ENCODE measurements around the gene HMGB4.

DNA sequence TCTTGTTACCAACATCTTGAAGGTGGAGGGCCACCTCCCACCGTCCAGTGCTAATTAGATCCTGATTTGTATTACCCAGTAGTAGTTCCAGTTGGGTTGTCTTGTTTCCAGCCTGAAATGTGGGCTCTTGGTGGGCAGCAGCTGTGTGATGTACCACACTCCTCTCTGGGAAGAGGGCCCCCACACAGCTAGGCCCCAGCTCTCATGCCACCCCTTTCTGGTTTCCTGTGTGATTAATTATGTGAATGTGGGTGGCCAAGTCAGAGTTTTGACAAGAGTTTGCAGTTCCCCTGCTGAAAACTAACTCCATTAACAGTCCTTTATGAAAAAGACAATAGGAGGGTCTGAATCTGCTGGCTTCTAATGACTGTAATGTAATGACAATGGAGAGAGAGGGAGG is 3.8 kb downstream of the HMGB4 start:
- TF ChIP-seq POLR2AphosphoS5 (IDR thresholded peaks at IDR 0.05; ENCODE audit: borderline replicate concordance, low read depth, low read length) (no peak), EZH2 (IDR thresholded peaks at IDR 0.05) (no peak), FOXP2 (optimal IDR thresholded peaks at IDR 0.05; ENCODE audit: control extremely low read depth, extremely low read length, insufficient read depth) (no peak)

Data from SK-N-MC (cell line).